GM19455 (cell line): ENCODE results near the gene KCP.

Source experiments
- ATAC-seq: cut with Tn5 transposase; IDR thresholded peaks from one replicate; pipeline ENCODE4 v1.9.1; 2021; ENCODE audit not compliant: unreplicated experiment

Gene KCP

GRCh38 chr7:128908750-128909624 is 1.5 kb downstream of the KCP start:
- no peak for ATAC-seq

DNA sequence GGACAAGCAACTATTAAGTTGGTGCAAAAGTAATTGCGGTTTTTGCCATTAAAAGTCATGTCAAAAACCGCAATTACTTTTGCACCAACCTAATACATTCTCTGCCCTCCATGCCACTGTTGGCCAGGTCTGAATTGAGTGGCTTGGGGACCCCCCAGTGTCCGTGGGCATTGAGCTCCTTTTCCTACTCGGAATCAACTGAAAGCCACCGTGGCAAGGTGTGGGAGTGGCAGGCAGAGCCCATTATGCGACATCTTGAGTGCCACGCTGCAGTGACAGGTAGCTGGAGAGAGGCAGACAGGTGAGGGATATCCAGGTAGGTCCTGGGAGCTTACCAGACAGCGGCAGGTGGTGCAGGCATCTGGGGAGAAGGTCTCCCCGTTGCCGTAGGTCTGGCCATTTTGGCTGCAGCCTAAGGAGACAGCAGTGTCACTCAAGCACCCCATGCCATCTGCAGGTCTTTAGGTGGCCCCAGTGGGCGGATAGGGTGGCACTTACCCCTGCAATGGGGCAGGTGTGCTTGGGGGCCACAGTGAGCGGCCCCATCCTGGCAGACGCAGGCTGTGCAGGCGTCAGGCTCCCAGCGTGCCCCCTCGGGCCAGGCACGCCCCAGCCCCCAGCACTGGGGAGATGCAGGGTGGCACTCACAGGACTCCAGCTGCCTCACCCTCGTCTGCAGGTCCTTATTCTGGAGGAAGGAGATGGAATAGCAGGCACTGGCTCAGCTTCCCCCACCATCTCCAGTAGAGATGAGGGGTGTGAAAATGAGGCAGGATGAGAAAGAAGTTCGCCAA is 3.5 kb downstream of the KCP start:
- no peak for ATAC-seq

DNA sequence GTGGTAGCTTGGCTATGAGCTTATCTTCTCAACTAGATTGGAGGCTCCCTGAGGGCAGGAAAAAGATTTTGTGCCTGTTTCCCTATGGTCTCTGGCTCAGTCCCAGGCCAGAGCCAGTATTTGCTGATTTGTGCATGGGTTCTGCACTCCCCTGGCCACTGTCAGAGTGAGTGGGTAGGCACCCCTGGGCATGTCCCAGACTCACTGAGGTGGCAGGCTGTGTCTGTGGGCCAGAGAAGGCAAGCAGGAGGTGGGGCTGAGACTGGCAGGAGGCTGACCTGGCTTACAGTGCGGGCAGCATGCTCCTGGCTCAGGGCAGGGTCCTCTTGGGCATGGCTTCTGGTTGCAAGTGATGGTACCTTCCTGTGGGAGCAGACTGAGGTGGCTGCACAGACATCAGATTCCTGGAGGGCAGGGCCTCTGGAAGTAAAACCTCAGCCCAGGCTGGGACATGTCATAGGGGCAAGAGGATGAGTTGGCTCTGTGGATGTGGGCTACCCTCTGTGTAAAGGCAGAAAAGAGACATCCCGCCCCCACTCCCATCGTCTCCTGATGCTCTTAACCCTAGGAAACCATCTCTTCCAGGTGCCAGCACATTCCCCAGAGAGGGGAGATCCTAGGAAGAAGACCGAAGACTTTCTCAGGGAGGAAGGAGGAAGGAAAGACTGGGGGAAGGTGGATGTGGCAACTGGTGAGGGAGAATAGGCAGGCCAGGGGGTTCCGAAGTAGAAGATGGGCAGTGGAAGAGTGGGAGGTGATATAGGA is 4.3 kb downstream of the KCP start:
- ATAC-seq = no peak

DNA sequence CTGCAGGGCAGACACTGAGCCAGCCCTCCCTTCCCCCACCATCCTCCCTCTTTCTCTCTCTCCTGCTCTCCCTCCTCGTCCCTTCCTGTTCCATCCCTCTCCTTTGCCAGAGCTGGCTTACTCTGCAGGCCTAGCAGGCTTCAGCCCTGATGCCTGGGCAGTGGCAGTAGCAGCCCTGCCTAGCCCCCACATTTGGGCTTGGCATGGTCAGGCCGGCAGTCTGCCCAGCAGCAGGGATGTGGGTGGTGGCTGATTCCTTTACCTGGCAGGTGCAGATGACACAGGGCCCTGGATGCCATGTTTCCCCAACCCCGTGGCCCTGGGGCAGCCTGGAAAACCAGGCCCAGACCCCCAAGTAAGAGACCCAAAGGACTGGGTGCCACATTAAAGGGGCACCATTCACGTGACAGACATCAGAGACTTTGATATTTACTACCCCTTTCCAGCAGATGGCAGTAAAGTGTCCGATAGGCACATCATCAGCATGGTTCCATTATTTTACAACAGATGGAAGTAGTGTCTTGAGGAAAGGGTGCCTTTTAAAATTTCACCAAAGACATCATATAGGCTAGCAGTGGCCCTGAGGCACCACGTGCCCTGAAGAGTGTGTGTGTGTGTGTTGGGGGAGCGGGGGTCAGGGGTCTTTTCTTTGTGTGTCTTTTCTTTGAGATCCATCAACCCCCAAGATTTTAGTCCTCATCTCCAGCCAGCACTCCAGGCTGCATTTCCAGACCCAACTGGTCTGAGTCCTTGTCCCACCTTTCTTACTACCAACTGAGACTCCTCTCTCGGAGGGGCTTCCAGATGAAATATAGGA is 5.9 kb downstream of the KCP start:
- no peak for ATAC-seq

DNA sequence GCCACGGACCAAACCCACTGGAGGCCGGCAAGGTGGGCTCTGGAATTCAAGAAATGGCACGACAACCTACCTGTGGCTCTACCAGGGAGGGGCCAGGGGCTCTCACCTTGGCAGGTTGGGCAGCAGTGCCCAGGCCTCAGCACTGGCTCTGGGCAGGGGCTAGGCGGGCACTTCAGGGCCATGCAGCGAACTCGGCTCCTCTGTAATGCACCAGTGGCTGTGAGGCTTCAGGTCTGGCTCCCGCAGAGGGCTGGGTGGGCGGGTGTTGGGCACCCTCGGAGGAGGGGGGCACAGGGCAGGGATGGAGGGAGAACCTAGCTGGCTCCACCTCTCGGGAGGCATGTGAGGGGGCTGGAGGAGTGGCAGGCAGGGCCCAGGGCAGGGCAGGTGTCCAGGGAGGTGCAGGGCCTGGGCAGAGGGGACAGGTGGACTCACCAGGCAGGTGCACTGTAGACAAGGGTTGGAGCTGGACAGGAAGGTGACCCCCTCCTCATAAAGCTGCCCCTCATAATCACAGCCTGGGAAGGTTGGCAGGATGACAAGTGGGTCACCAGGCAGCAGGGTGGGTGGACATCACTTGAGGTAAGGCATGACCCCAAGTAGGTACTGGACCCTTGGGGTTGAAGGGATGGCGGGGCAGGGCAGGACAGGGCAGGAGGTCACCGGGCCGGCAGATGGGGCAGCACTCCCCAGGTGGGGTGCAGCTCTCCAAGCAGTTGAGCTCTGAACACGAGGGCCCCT is 6.7 kb downstream of the KCP start:
- ATAC-seq = no peak

- no peak for ATAC-seq
Observed at GRCh38 chr7:128902761-128903585, 7.5 kb downstream of the KCP start.

- no peak for ATAC-seq
Observed at GRCh38 chr7:128900237-128900636, 10.3 kb downstream of the KCP start.

GRCh38 chr7:128899392-128899791 is 11.1 kb downstream of the KCP start:
- no peak for ATAC-seq

DNA sequence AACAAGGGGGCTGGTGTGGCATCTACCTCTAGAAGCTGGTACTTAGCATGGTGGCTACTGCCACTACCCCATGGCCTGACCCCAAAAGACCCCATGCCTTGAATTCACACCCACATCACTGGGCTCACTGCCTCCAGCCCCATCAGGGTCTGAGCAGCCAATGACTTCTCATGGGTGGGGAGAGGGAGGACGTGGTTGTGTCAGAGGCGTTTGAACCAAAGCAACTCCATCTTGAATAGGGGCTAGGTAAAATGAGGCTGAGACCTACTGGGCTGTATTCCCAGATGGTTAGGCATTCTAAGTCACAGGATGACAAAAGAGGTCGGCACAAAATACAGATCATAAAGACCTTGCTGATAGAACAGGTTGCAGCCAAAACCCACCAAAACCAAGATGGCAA is 15.2 kb downstream of the KCP start:
- no peak for ATAC-seq

- no peak for ATAC-seq
Observed at GRCh38 chr7:128894101-128894440, 16.4 kb downstream of the KCP start.

DNA sequence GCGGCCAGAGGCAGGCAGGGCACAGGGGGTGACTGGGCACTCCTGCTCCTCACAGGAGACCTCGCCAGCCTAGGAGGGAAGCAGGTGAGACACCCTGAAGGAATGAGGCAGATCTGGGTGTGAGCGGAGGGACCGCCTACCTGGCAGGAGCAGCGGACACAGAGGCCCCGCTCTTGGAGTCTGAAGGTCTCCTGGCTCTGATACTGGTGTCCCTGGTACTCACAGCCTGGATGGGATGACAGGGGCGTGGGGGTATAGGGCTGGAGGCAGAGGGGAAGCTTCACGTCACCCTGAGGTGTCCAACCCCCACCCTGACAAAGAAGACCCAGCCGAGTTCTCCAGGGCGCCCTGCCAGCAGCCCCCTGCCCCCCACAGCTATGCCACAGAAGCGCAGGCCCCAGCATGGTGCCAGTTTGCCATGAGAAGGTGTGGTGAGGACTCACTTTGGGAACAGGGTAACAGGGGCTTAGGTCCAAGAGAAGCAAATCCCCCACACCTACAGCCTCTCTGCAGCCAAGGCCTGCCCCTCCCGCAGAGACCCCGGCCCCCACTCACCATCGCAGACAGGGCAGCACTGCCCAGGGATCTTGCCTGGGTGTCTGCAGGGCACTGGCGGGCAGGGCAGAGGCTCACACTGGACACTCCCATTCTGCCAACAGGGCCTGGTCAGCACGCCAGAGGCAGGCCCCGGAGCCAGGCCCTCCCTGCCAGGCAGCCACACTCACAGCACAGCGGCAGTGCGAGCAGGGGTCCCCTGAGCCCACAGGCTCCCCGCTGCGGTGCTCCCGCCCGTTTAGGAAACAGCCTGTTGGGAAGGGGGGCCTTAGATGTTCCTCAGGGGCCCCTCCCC is 17.0 kb downstream of the KCP start:
- no peak for ATAC-seq

- ATAC-seq = no peak
Observed at GRCh38 chr7:128892521-128893250, 17.8 kb downstream of the KCP start.

- ATAC-seq = no peak
Observed at GRCh38 chr7:128891942-128892269, 18.6 kb downstream of the KCP start.

DNA sequence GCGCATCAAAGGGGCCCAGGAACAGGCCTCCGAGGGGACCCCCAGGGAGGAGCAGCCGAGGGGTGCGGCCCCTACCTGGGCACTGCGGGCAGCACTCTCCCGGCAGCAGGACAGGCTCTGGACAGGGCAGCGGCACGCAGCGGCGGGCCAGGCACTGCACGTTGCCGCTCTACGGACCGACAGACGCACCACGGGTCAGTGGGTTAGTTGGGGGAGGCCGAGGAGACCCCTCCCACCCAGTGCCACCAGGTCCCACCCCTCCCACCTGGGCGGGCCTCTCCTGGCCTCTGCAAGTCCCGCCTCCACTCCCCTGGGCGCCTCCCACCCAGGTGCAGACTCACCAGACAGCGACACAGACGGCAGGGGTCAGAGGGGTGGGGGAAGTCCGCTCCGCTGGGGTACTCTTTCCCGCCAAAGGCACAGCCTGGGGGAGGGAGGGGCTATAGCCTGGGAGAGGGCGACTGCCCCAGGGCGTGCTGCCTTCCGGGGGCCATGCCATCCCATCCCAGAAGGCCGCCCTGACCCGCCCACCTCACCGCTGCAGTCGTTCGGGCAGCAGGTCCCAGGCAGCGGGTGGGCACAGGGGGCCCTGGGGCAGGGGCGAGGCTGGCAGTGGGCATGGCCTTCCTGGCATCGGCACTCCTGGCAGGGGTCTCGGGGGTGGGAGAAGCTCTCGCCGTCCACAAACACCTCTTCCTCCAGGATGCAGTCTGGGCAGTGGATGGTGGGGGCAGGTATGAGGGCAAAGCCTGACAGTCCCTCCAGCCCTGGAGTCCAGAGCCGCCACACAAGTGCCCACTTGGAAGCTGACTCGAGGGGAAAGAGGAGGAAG is 19.2 kb downstream of the KCP start:
- no peak for ATAC-seq

- no peak for ATAC-seq
Observed at GRCh38 chr7:128890306-128891109, 20.0 kb downstream of the KCP start.

- ATAC-seq = no peak
Observed at GRCh38 chr7:128889121-128889520, 21.4 kb downstream of the KCP start.
